Erythroblast (primary cell): ENCODE data around the gene ZNF236.

Source experiments
- GATA1 ChIP-seq: IDR thresholded peaks from 2 replicates; pipeline ENCODE4 v1.6.1; 2011; ENCODE audit warnings: low read depth, mild to moderate bottlenecking, control low read depth, low read length, moderate library complexity
- POLR2A ChIP-seq: IDR thresholded peaks from 2 replicates; pipeline ENCODE4 v1.6.1; 2011; ENCODE audit warnings: mild to moderate bottlenecking, low read length

DNA sequence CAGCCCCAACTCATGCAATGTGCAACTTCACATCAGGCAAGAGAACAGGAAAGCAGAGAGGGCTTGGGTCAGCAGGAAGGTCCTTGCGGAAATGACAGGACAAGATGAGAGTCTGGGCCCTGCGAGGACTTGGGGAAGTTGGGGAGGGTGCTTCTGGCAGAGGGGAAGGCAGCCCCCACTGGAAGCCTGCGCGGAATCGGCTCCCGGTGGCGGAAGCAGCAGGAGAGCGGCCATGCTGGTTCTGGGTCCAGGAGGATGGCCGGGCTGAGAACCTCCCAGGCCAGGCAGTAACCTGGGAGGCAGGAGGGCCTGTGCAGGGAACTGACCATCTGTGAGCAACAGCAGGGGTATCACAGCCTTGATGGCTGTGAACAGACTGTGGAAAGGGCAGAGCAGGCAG lies 197.3 kb downstream of the ZNF236 start:
- TF ChIP-seq POLR2A: no peak
- TF ChIP-seq GATA1: no peak
